SK-N-SH (cell line): ENCODE measurements around the gene TMEM221. TPM values are rescaled to one million over a fixed set of nuclear protein-coding genes. Genes with fewer than 3 reads are reported as not detected.

Experiments used
- CTCF ChIA-PET: fragments of 300-600, 350-600 bp; formaldehyde crosslinking; extraction: SDS; loops from one replicate; lab custom pipeline; 2021; lab: Yijun Ruan, JAX
- POLR2A ChIA-PET: fragments of 350-600 bp; sonication (Branson Sonifier 250); formaldehyde crosslinking; extraction: SDS; loops from one replicate; lab custom pipeline; 2020; ENCODE audit warnings: antibody characterized with exemption, inconsistent platforms; lab: Yijun Ruan, JAX
- DNase-seq: peaks from one replicate; pipeline ENCODE4 v3.0.0; 2012
- H2AFZ ChIP-seq: fragments of 200-600 bp; sonication (generic); 2 replicates; pipeline ENCODE4 v1.8.1; 2016; ENCODE audit warnings: antibody characterized with exemption, mild to moderate bottlenecking, low read depth
- H3F3A ChIP-seq: fragments of 200-600 bp; sonication (generic); replicated peaks from 2 replicates; pipeline ENCODE3; 2016; ENCODE audit warnings: antibody characterized with exemption, mild to moderate bottlenecking; ENCODE audit not compliant: insufficient read depth
- H3K27ac ChIP-seq, 2 experiments: fragments of 200-500 bp in 1 of 2; fragments of 200-600 bp in 1 of 2; sonication (Bioruptor generic) in 1 of 2; sonication (generic), shearing (Covaris generic) in 1 of 2; 2 replicates each; pipeline versions ENCODE4 v1.5.1 to v1.6.1; 2014 to 2016; ENCODE audit warnings: low read depth in 2 of 2, inconsistent platforms in 1 of 2, low read length in 1 of 2, mild to moderate bottlenecking in 1 of 2, mixed read lengths in 1 of 2
- H3K27me3 ChIP-seq: fragments of 200-600 bp; sonication (generic), shearing (Covaris generic); 2 replicates; pipeline ENCODE4 v1.6.1; 2016; ENCODE audit warnings: mixed run types; ENCODE audit not compliant: insufficient read depth
- H3K36me3 ChIP-seq, 2 experiments: fragments of 200-500 bp in 1 of 2; fragments of 200-600 bp in 1 of 2; sonication (Bioruptor generic) in 1 of 2; sonication (generic) in 1 of 2; replicated peaks in 1 of 2; 2 replicates each; pipeline versions ENCODE3 to v1.5.1; 2014 to 2016; ENCODE audit warnings: low read length in 1 of 2, mild to moderate bottlenecking in 1 of 2; ENCODE audit not compliant: insufficient read depth in 2 of 2, control insufficient read depth in 1 of 2
- H3K4me1 ChIP-seq, 2 experiments: fragments of 200-500 bp in 1 of 2; fragments of 200-600 bp in 1 of 2; sonication (Bioruptor generic) in 1 of 2; sonication (generic), shearing (Covaris generic) in 1 of 2; 2 replicates each; pipeline versions ENCODE4 v1.5.1 to v1.6.1; 2014 to 2016; ENCODE audit warnings: low read depth in 1 of 2, low read length in 1 of 2, mixed run types in 1 of 2; ENCODE audit not compliant: insufficient read depth in 2 of 2, control insufficient read depth in 1 of 2
- H3K4me2 ChIP-seq: fragments of 200-600 bp; sonication (generic), shearing (Covaris generic); 2 replicates; pipeline ENCODE4 v1.6.1; 2017; ENCODE audit warnings: mixed run types
- H3K4me3 ChIP-seq, 2 experiments: fragments of 200-500 bp in 1 of 2; fragments of 200-600 bp in 1 of 2; sonication (Bioruptor generic) in 1 of 2; sonication (generic), shearing (Covaris generic) in 1 of 2; 2 replicates each; pipeline versions ENCODE4 v1.5.1 to v1.8.1; 2014 to 2016; ENCODE audit warnings: low read depth in 2 of 2, inconsistent platforms in 1 of 2, low read length in 1 of 2, mild to moderate bottlenecking in 1 of 2, mixed read lengths in 1 of 2, moderate library complexity in 1 of 2
- H3K79me2 ChIP-seq: fragments of 200-600 bp; sonication (generic); 2 replicates; pipeline ENCODE4 v1.8.1; 2017; ENCODE audit warnings: mild to moderate bottlenecking; ENCODE audit not compliant: insufficient read depth
- H3K9ac ChIP-seq: fragments of 200-600 bp; sonication (generic); 2 replicates; pipeline ENCODE4 v1.6.1; 2017; ENCODE audit warnings: mixed run types
- H3K9me2 ChIP-seq: fragments of 200-600 bp; sonication (generic); 2 replicates; pipeline ENCODE4 v1.6.1; 2017; ENCODE audit warnings: mixed run types
- H3K9me3 ChIP-seq: fragments of 200-600 bp; sonication (generic); 2 replicates; pipeline ENCODE4 v1.6.1; 2017; ENCODE audit warnings: mixed run types, mild to moderate bottlenecking, moderate library complexity
- H4K20me1 ChIP-seq: fragments of 200-600 bp; sonication (generic); 2 replicates; pipeline ENCODE4 v1.6.1; 2017; ENCODE audit warnings: mild to moderate bottlenecking, mixed run types; ENCODE audit not compliant: insufficient read depth
- CHD2 ChIP-seq: fragments of 150-350 bp; IDR thresholded peaks from 2 replicates; pipeline ENCODE4 v1.6.1; 2018; ENCODE audit warnings: low read length; ENCODE audit not compliant: partially characterized antibody
- ELF1 ChIP-seq: IDR thresholded peaks from 2 replicates; pipeline ENCODE4 v1.4.0; 2012
- EZH2phosphoT487 ChIP-seq: fragments of 200-600 bp; sonication (generic); IDR thresholded peaks from 2 replicates; pipeline ENCODE4 v1.6.1; 2017; ENCODE audit warnings: low read depth, mixed run types, mild to moderate bottlenecking, antibody characterized with exemption, moderate library complexity, borderline replicate concordance
- FOSL2 ChIP-seq: IDR thresholded peaks from 2 replicates; pipeline ENCODE4 v1.4.0; 2012; ENCODE audit warnings: low read depth, mild to moderate bottlenecking, moderate library complexity, borderline replicate concordance
- FOXM1 ChIP-seq: IDR thresholded peaks from 2 replicates; pipeline ENCODE4 v1.4.0; 2012; ENCODE audit warnings: low read depth, mild to moderate bottlenecking
- GABPA ChIP-seq: IDR thresholded peaks from 2 replicates; pipeline ENCODE4 v1.4.0; 2012; ENCODE audit warnings: low read depth, mild to moderate bottlenecking
- IRF3 ChIP-seq: fragments of 150-350 bp; IDR thresholded peaks from 2 replicates; pipeline ENCODE4 v1.6.1; 2016; ENCODE audit warnings: mild to moderate bottlenecking, low read depth, low read length
- JUND ChIP-seq: IDR thresholded peaks from 2 replicates; pipeline ENCODE4 v1.4.0; 2012
- MAX ChIP-seq: IDR thresholded peaks from 2 replicates; pipeline ENCODE4 v1.4.0; 2012; ENCODE audit warnings: low read depth
- MEF2A ChIP-seq: IDR thresholded peaks from 2 replicates; pipeline ENCODE4 v1.4.0; 2012; ENCODE audit warnings: low read depth, borderline replicate concordance
- MXI1 ChIP-seq: IDR thresholded peaks from 2 replicates; pipeline ENCODE4 v1.6.1; 2012; ENCODE audit warnings: mild to moderate bottlenecking, low read depth, low read length, improper control_type of control experiment
- NFIC ChIP-seq: IDR thresholded peaks from 2 replicates; pipeline ENCODE4 v1.4.0; 2012; ENCODE audit warnings: borderline replicate concordance
- PBX3 ChIP-seq: IDR thresholded peaks from 2 replicates; pipeline ENCODE4; 2012
- POLR2AphosphoS5 ChIP-seq: IDR thresholded peaks from 2 replicates; pipeline ENCODE4 v1.6.1; 2012; ENCODE audit warnings: low read depth, low read length
- RAD21 ChIP-seq: IDR thresholded peaks from 2 replicates; pipeline ENCODE4 v1.6.1; 2012; ENCODE audit warnings: mild to moderate bottlenecking, low read length
- RFX5 ChIP-seq: IDR thresholded peaks from 2 replicates; pipeline ENCODE4 v1.6.1; 2012; ENCODE audit warnings: mild to moderate bottlenecking, improper control_type of control experiment, low read length
- SMC3 ChIP-seq: IDR thresholded peaks from 2 replicates; pipeline ENCODE4 v1.6.1; 2012; ENCODE audit warnings: low read depth, low read length, improper control_type of control experiment
- TAF1 ChIP-seq: IDR thresholded peaks from 2 replicates; pipeline ENCODE4 v1.6.1; 2012; ENCODE audit warnings: low read depth, mild to moderate bottlenecking, low read length, moderate library complexity, borderline replicate concordance
- USF1 ChIP-seq: IDR thresholded peaks from 2 replicates; pipeline ENCODE4 v1.4.0; 2012; ENCODE audit warnings: low read depth, borderline replicate concordance
- ZBTB33 ChIP-seq: IDR thresholded peaks from 2 replicates; pipeline ENCODE4 v1.4.0; 2012; ENCODE audit warnings: low read depth, borderline replicate concordance
- WGBS: methylation state at CpG from one replicate; pipeline ENCODE4 v1.1.6; 2017; ENCODE audit warnings: low lambda C conversion rate; 5-methylcytosine and 5-hydroxymethylcytosine counted together
- polyA plus RNA-seq, 3 experiments: library from polyadenylated mRNA; depleted of rRNA; stranded (reverse); fragments of >200 nt; gene quantifications; 2 replicates each; pipeline ENCODE4 v1.2.3, GENCODE V29; 2012

TMEM221 gene
- polyA plus RNA-seq, 1 of the 3 experiments (the other 2 are of a cell fraction): 0.62 TPM

- no peaks in the 10 kb centered on the region for H3K36me3 ChIP-seq
- WGBS: 72% methylated on average over 2 of the region's 2 CpGs
- POLR2A ChIA-PET: no interaction called here
- no peaks in the 10 kb centered on the region for H3K9me2 ChIP-seq
- H2AFZ ChIP-seq: no peak overlapping the region
- H3K27ac ChIP-seq: no peak overlapping the region
- H3K4me1 ChIP-seq: peaks cover 0 to 23% of the 10 kb centered on the region in 2 experiments; a peak in 1 of 4 replicates
- no peak for TF ChIP-seq IRF3
- TF ChIP-seq POLR2AphosphoS5: no peak
- TF ChIP-seq NFIC: no peak
- no peak for TF ChIP-seq SMC3
- TF ChIP-seq GABPA: no peak
- TF ChIP-seq MAX: no peak
- TF ChIP-seq USF1: no peak
- no peak for TF ChIP-seq FOSL2
- TF ChIP-seq JUND: no peak
- TF ChIP-seq MEF2A: no peak
- no peak for TF ChIP-seq TAF1
- no peak for TF ChIP-seq PBX3
- TF ChIP-seq MXI1: no peak
- H3F3A ChIP-seq: no peaks in the 10 kb centered on the region
- no peaks in the 10 kb centered on the region for H3K79me2 ChIP-seq
- CTCF ChIA-PET: interaction anchor here (0.6 to 1.2 kb wide), 3 partner anchors 15 to 59 kb away, joined by 3 to 5 read pairs (median 3); no protein-coding TSS in a partner anchor
- no peak overlapping the region for H3K9ac ChIP-seq
- no peak overlapping the region for H3K4me3 ChIP-seq
- no peak overlapping the region for H3K4me2 ChIP-seq
- H3K27me3 ChIP-seq: no peaks in the 10 kb centered on the region
- no peak for DNase-seq
- no peaks in the 10 kb centered on the region for H4K20me1 ChIP-seq
- no peaks in the 10 kb centered on the region for H3K9me3 ChIP-seq
Measured at GRCh38 chr19:17406887-17407196, 41.6 kb downstream of the TMEM221 start.

- Histone ChIP-seq H3K4me3 (no peak overlapping the region), H3K4me1 (peaks cover 0 to 23% of the 10 kb centered on the region in 2 experiments; a peak in 1 of 4 replicates)
- CTCF ChIA-PET: interaction anchor here (0.6 to 1.5 kb wide), 4 partner anchors 14 to 20 kb away, joined by 3 to 8 read pairs (median 4); no protein-coding TSS in a partner anchor
- TF ChIP-seq GABPA (no peak), FOSL2 (no peak), IRF3 (no peak), MXI1 (no peak), FOXM1 (no peak), RFX5 (no peak), EZH2phosphoT487 (no peak), CHD2 (no peak), ELF1 (no peak), ZBTB33 (no peak), RAD21 (no peak)
- TF ChIP-seq, all 33 proteins: peak for 0
- 90% methylated on average over 10 of the region's 10 CpGs for WGBS
- Histone ChIP-seq H3K27ac (peak overlapping the region in 1 of 2 experiments; percentile 9; a peak in 1 of 4 replicates), H3K79me2 (no peaks in the 10 kb centered on the region), H3F3A (no peaks in the 10 kb centered on the region), H3K27me3 (no peaks in the 10 kb centered on the region), H4K20me1 (no peaks in the 10 kb centered on the region), H3K9me3 (no peaks in the 10 kb centered on the region), H3K4me2 (no peak overlapping the region), H2AFZ (no peak overlapping the region; the same call in 1 of the 2 replicates), H3K9ac (no peak overlapping the region), H3K9me2 (no peaks in the 10 kb centered on the region), H3K36me3 (no peaks in the 10 kb centered on the region)
- POLR2A ChIA-PET: no interaction called here
- peak; percentile 10 for DNase-seq
Measured at GRCh38 chr19:17406046-17406886, 42.2 kb downstream of the TMEM221 start.
